GM23338 (cell line): Measurements from ENCODE around the gene TMEM134.

Experiments used
- CREB1 ChIP-seq: fragments of 250-450 bp; sonication (Bioruptor Pico); IDR thresholded peaks from 2 replicates; pipeline ENCODE4 v1.5.0; 2020; ENCODE audit warnings: low read depth, mild to moderate bottlenecking, moderate library complexity
- EZH2 ChIP-seq: fragments of 200-600 bp; sonication (generic); IDR thresholded peaks from one replicate; pipeline ENCODE4 v1.8.0; 2017; ENCODE audit warnings: antibody characterized with exemption, mild to moderate bottlenecking, low read depth; ENCODE audit not compliant: unreplicated experiment
- POLR2AphosphoS5 ChIP-seq: IDR thresholded peaks from 2 replicates; pipeline ENCODE4 v1.6.1; 2016; ENCODE audit warnings: antibody characterized with exemption, low read depth
- TF ChIP-seq, protein P1 (sequence below), 2 experiments: fragments of 200-600 bp in 1 of 2; sonication (generic) in 1 of 2; conservative IDR thresholded peaks; 2 replicates each; pipeline versions ENCODE4 v1.5.1 to v1.6.1; 2016 to 2017; ENCODE audit warnings: antibody characterized with exemption in 2 of 2, low read depth in 2 of 2, mild to moderate bottlenecking in 2 of 2, moderate library complexity in 1 of 2

DNA sequence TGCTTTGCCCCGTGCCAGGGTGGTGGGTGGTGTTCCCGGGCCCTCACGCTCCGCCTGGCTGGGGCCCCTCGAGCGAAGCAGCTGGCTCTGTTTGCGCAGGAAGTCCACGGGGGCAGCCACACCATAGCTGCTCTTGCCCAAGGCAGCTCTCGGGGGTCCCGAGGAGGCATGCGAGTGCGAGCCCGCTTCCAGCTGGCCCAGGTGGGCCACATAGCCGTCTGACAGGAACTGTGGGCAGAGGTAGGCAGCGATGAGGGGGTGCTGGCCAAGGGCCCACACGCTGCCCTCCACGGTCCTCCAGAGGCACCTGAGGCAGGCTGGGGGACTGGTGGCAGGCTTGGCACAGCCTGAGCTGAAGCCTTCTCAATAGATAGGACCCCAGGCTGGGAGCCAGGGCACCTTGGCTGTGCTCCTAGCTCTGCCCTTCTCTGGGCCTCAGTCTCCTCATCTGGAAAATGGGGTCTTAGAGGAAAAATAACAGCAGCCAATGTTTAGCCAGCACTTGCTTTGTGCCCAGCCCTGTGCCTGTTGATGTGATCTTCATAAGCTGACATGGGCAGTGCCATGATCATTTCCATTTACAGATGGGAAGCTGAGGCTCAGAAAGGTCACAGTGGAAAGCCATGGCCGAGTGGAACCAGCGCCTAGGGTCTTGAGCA, 23.1 kb upstream of the TMEM134 start:
- TF ChIP-seq CREB1 (no peak), POLR2AphosphoS5 (no peak), EZH2 (no peak)
- TF ChIP-seq, protein P1, sequence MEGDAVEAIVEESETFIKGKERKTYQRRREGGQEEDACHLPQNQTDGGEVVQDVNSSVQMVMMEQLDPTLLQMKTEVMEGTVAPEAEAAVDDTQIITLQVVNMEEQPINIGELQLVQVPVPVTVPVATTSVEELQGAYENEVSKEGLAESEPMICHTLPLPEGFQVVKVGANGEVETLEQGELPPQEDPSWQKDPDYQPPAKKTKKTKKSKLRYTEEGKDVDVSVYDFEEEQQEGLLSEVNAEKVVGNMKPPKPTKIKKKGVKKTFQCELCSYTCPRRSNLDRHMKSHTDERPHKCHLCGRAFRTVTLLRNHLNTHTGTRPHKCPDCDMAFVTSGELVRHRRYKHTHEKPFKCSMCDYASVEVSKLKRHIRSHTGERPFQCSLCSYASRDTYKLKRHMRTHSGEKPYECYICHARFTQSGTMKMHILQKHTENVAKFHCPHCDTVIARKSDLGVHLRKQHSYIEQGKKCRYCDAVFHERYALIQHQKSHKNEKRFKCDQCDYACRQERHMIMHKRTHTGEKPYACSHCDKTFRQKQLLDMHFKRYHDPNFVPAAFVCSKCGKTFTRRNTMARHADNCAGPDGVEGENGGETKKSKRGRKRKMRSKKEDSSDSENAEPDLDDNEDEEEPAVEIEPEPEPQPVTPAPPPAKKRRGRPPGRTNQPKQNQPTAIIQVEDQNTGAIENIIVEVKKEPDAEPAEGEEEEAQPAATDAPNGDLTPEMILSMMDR (conservative IDR thresholded peaks at IDR 0.05; ENCODE audit: low read depth in 2 of 2) = no peak
